Neuronal stem cell (in vitro differentiated cells): ENCODE results near the gene RNH1.

Experiments
- DNase-seq: peaks from one replicate; pipeline ENCODE4 v3.0.0-alpha.2; 2013; ENCODE audit warnings: low spot score
- H2AFZ ChIP-seq: one replicate; pipeline ENCODE4 v1.6.1; 2013; ENCODE audit warnings: mild to moderate bottlenecking, low read length, inconsistent platforms
- H2AK5ac ChIP-seq: 2 replicates; pipeline ENCODE4 v1.6.1; 2013; ENCODE audit warnings: low read depth, mild to moderate bottlenecking, inconsistent platforms, low read length, moderate library complexity, mixed read lengths
- H2BK120ac ChIP-seq: 2 replicates; pipeline ENCODE4 v1.6.1; 2013; ENCODE audit warnings: low read depth, mild to moderate bottlenecking, inconsistent platforms, low read length, moderate library complexity, mixed read lengths
- H2BK12ac ChIP-seq: one replicate; pipeline ENCODE4 v1.6.1; 2013; ENCODE audit warnings: low read length, inconsistent platforms
- H2BK15ac ChIP-seq: 2 replicates; pipeline ENCODE4 v1.6.1; 2013; ENCODE audit warnings: mild to moderate bottlenecking, low read length, inconsistent platforms, mixed read lengths
- H2BK5ac ChIP-seq: one replicate; pipeline ENCODE4 v1.6.1; 2013; ENCODE audit warnings: inconsistent platforms, mild to moderate bottlenecking, low read length, moderate library complexity
- H3K14ac ChIP-seq: one replicate; pipeline ENCODE4 v1.6.1; 2013; ENCODE audit warnings: low read length, inconsistent platforms
- H3K18ac ChIP-seq: 2 replicates; pipeline ENCODE4 v1.6.1; 2013; ENCODE audit warnings: low read length, inconsistent platforms
- H3K23ac ChIP-seq: 2 replicates; pipeline ENCODE4 v1.6.1; 2013; ENCODE audit warnings: low read depth, mild to moderate bottlenecking, mixed read lengths, low read length, inconsistent platforms; ENCODE audit not compliant: poor library complexity
- H3K27ac ChIP-seq: replicated peaks from 3 replicates; pipeline ENCODE4 v1.5.1; 2013; ENCODE audit warnings: low read length, inconsistent platforms
- H3K27me3 ChIP-seq, 3 experiments: 2 replicates each; pipeline ENCODE4 v1.6.1; 2013; ENCODE audit warnings: low read length in 3 of 3, mild to moderate bottlenecking in 2 of 3, inconsistent platforms in 1 of 3, low read depth in 1 of 3, mixed read lengths in 1 of 3, moderate library complexity in 1 of 3; ENCODE audit not compliant: control insufficient read depth in 3 of 3, insufficient read depth in 3 of 3
- H3K36me3 ChIP-seq, 2 donors: replicated peaks in 1 of 2; 2 replicates each; pipeline ENCODE4 v1.6.1; 2013; ENCODE audit warnings: low read length in 2 of 2; ENCODE audit not compliant: control insufficient read depth in 2 of 2, insufficient read depth in 2 of 2
- H3K4ac ChIP-seq: 2 replicates; pipeline ENCODE4 v1.6.1; 2013; ENCODE audit warnings: inconsistent platforms, mild to moderate bottlenecking, low read length, moderate library complexity
- H3K4me1 ChIP-seq, 2 donors: 1 replicate in 1 of 2; 2 replicates in 1 of 2; pipeline ENCODE4 v1.6.1; 2013; ENCODE audit warnings: low read length in 2 of 2, low read depth in 1 of 2; ENCODE audit not compliant: control insufficient read depth in 2 of 2, insufficient read depth in 1 of 2
- H3K4me2 ChIP-seq: one replicate; pipeline ENCODE4 v1.6.1; 2013; ENCODE audit warnings: mild to moderate bottlenecking, low read length, inconsistent platforms; ENCODE audit not compliant: insufficient read depth, poor library complexity, severe bottlenecking
- H3K4me3 ChIP-seq, 2 donors: 2 replicates each; pipeline ENCODE4 v1.5.1; 2013; ENCODE audit warnings: low read length in 2 of 2, mild to moderate bottlenecking in 2 of 2, inconsistent platforms in 1 of 2, moderate library complexity in 1 of 2
- H3K79me1 ChIP-seq: one replicate; pipeline ENCODE4 v1.6.1; 2013; ENCODE audit warnings: low read depth, mild to moderate bottlenecking, inconsistent platforms, low read length, moderate library complexity
- H3K9ac ChIP-seq: one replicate; pipeline ENCODE4 v1.6.1; 2013; ENCODE audit warnings: mild to moderate bottlenecking, low read depth, low read length, inconsistent platforms; ENCODE audit not compliant: poor library complexity
- H3K9me3 ChIP-seq, 2 donors: replicated peaks in 1 of 2; 2 replicates each; pipeline versions ENCODE3 to v1.6.1; 2013; ENCODE audit warnings: low read length in 2 of 2, mild to moderate bottlenecking in 2 of 2, inconsistent platforms in 1 of 2, low read depth in 1 of 2, mixed read lengths in 1 of 2, moderate library complexity in 1 of 2; ENCODE audit not compliant: control insufficient read depth in 2 of 2, insufficient read depth in 1 of 2
- H4K8ac ChIP-seq: one replicate; pipeline ENCODE4 v1.6.1; 2013; ENCODE audit warnings: low read depth, mild to moderate bottlenecking, inconsistent platforms, low read length, moderate library complexity
- H4K91ac ChIP-seq: one replicate; pipeline ENCODE4 v1.6.1; 2013; ENCODE audit warnings: low read length, low read depth, mild to moderate bottlenecking, inconsistent platforms; ENCODE audit not compliant: poor library complexity
- WGBS, 2 donors: extraction: QIAGEN DNeasy Blood & Tissue Kit; methylation state at CpG; one replicate each; pipeline ENCODE4 v1.1.7; 2013; ENCODE audit warnings: missing lambda C conversion rate in 2 of 2, mixed read lengths in 1 of 2; ENCODE audit not compliant: insufficient read length in 2 of 2, insufficient replicate concordance in 1 of 2; ENCODE audit errors: extremely low coverage in 2 of 2; 5-methylcytosine and 5-hydroxymethylcytosine counted together

Gene RNH1

DNA sequence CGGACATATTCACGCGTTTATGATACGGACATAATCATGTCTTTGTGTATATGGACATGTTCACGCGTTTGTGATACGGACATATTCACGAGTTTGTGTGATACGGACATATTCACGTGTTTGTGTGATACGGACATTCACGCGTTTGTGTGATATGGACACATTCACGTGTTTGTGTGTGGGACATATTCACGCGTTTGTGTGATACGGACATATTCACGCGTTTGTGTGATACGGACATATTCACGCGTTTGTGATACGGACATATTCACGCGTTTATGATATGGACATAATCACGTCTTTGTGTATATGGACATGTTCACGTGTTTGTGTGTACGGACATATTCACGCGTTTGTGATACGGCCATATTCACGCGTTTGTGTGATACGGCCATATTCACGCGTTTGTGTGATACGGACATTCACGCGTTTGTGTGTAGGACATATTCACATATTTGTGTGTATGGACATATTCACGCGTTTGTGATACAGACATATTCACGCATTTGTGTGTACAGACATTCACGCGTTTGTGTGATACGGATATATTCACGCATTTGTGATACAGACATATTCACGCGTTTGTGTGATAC, 32.0 kb downstream of the RNH1 start:
- Histone ChIP-seq H2BK120ac (no peak overlapping the region), H3K27ac (no peak overlapping the region), H3K27me3 (no peaks in the 10 kb centered on the region), H3K79me1 (peaks cover 23% of the 10 kb centered on the region), H4K8ac (no peak overlapping the region), H2BK15ac (no peak overlapping the region), H2BK12ac (no peak overlapping the region), H3K9ac (no peak overlapping the region), H3K14ac (no peak overlapping the region), H2BK5ac (no peak overlapping the region), H2AFZ (no peak overlapping the region), H3K4ac (no peak overlapping the region), H3K4me1 (peaks cover 3 to 8% of the 10 kb centered on the region in 2 donors), H4K91ac (no peak overlapping the region), H3K36me3 (peaks cover 7 to 14% of the 10 kb centered on the region in 2 donors), H3K4me2 (no peak overlapping the region), H3K9me3 (peaks cover 0 to 4% of the 10 kb centered on the region in 2 donors), H3K23ac (no peak overlapping the region), H2AK5ac (no peak overlapping the region), H3K4me3 (peak overlapping the region in 1 of 2 donors; percentile 10), H3K18ac (no peak overlapping the region)
- DNase-seq = no peak
- WGBS, 2 donors = no CpG with 5 or more reads among the region's 48 CpGs

DNA sequence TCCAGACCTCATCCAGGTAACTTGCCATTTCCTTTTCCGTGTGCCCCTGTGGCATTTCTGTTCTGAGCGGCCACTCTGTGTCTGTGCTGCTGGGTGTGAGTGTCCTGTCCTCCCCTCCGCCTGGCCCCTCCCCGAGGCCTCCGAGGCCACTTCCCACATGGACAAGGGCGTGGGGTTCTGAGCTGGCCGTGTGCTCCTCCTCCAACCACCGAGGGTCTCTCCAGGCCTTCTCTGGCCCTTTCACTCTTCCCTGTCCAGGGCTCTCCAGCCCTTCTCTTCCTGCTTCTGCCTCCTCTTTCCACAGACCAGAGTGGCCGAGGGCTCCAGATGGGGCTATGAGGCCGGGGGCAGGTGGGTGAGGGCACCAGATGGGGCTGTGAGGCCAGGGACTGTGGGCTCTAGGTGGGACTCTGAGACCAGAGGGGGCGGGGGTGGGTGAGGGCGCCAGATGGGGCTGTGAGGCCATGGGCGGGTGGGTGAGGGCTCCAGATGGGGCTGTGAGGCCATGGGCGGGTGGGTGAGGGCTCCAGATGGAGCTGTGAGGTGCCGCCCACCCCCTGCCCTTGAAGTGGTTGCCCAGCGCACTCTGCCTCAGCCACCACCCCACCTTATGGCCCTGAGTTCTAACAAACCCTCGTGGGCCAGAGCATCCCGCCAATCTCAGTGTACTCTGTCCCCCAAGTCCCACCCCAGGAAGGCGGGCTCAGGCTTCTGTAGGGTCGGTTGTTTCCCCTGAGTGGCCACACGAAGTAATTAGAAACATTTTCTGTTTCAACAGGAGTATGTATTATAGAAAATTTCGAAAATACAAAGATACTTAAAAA, 32.9 kb downstream of the RNH1 start:
- Histone ChIP-seq H3K27ac (no peak overlapping the region), H3K27me3 (no peaks in the 10 kb centered on the region), H3K4ac (no peak overlapping the region), H4K91ac (no peak overlapping the region), H2BK5ac (no peak overlapping the region), H3K18ac (no peak overlapping the region), H3K14ac (no peak overlapping the region), H2AFZ (no peak overlapping the region), H2AK5ac (no peak overlapping the region), H3K4me1 (peaks cover 5 to 12% of the 10 kb centered on the region in 2 donors), H2BK12ac (no peak overlapping the region), H3K79me1 (peaks cover 23% of the 10 kb centered on the region), H3K4me3 (no peak overlapping the region), H3K4me2 (no peak overlapping the region), H2BK15ac (no peak overlapping the region), H2BK120ac (no peak overlapping the region), H4K8ac (no peak overlapping the region), H3K23ac (no peak overlapping the region), H3K9ac (no peak overlapping the region), H3K9me3 (peaks cover 0 to 4% of the 10 kb centered on the region in 2 donors), H3K36me3 (peaks cover 7 to 10% of the 10 kb centered on the region in 2 donors)
- WGBS, 2 donors = no CpG with 5 or more reads among the region's 22 CpGs
- no peak for DNase-seq

DNA sequence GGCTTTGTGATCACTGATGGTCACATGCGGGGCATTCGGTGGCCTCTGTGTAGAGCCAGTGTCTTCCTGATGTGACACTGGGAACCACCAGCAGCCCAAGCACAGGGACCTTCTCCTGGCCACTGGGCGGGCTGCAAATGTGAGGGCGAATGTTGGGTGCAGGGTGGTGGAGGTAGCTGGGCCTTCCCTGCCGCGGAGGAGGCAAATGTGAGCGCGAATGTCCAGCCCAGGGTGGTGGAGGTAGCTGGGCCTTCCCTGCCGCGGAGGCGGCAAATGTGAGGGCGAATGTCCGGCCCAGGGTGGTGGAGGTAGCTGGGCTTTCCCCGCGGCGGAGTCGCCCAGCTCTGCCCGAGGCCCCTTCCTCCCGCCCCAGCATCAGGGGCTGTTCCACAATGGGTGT, 33.6 kb downstream of the RNH1 start:
- H3K18ac ChIP-seq = peak overlapping the region; percentile 48
- H3K4ac ChIP-seq = no peak overlapping the region
- no peak overlapping the region for H4K91ac ChIP-seq
- H3K4me3 ChIP-seq = no peak overlapping the region
- H3K9ac ChIP-seq = no peak overlapping the region
- H2BK12ac ChIP-seq = no peak overlapping the region
- no peaks in the 10 kb centered on the region for H3K27me3 ChIP-seq
- H3K14ac ChIP-seq = no peak overlapping the region
- no peak overlapping the region for H2BK15ac ChIP-seq
- no peak overlapping the region for H2AK5ac ChIP-seq
- H2BK120ac ChIP-seq = no peak overlapping the region
- DNase-seq = no peak
- no CpG with 5 or more reads among the region's 19 CpGs for WGBS, 2 donors
- no peak overlapping the region for H2BK5ac ChIP-seq
- peaks cover 7 to 13% of the 10 kb centered on the region in 2 donors for H3K4me1 ChIP-seq
- H3K27ac ChIP-seq = no peak overlapping the region
- peaks cover 0 to 4% of the 10 kb centered on the region in 2 donors for H3K9me3 ChIP-seq
- peaks cover 7 to 10% of the 10 kb centered on the region in 2 donors for H3K36me3 ChIP-seq
- H2AFZ ChIP-seq = no peak overlapping the region
- H4K8ac ChIP-seq = peak overlapping the region; percentile 82
- no peak overlapping the region for H3K4me2 ChIP-seq
- H3K79me1 ChIP-seq = peaks cover 23% of the 10 kb centered on the region
- H3K23ac ChIP-seq = peak overlapping the region; percentile 73

DNA sequence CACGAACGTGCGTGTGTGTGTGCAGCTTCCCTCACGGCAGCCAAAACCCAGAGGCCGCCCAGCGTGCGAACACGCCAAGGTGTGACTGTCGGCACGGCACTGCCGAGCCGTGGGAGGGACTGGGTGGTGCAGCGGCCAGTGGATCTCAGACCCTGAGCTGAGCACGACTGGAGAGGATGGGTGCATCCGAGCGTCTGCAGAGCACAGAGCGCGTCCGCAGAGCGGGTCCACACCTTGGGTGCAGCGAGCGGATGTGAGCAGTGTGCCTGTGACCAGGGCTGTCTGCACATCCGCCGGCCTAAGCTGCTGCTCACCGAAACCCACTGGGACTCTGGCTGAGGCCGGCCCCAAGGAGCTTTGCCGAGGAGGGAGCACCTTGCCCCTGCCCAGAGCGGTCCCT, 34.2 kb downstream of the RNH1 start:
- no peak overlapping the region for H2AFZ ChIP-seq
- H3K14ac ChIP-seq = peak overlapping the region; percentile 75
- H3K9me3 ChIP-seq = peaks cover 0 to 4% of the 10 kb centered on the region in 2 donors
- no peak overlapping the region for H3K4ac ChIP-seq
- no peak overlapping the region for H4K91ac ChIP-seq
- peak overlapping the region; percentile 13 for H3K18ac ChIP-seq
- H2AK5ac ChIP-seq = no peak overlapping the region
- peaks cover 7 to 10% of the 10 kb centered on the region in 2 donors for H3K36me3 ChIP-seq
- no peak overlapping the region for H2BK120ac ChIP-seq
- peak overlapping the region; percentile 49 for H2BK15ac ChIP-seq
- H3K4me2 ChIP-seq = no peak overlapping the region
- no peak overlapping the region for H3K4me3 ChIP-seq
- no CpG with 5 or more reads among the region's 28 CpGs for WGBS, 2 donors
- H3K4me1 ChIP-seq = peaks cover 9 to 16% of the 10 kb centered on the region in 2 donors
- no peak overlapping the region for H2BK5ac ChIP-seq
- H3K9ac ChIP-seq = peak overlapping the region; percentile 50
- no peaks in the 10 kb centered on the region for H3K27me3 ChIP-seq
- H2BK12ac ChIP-seq = no peak overlapping the region
- peaks cover 23% of the 10 kb centered on the region for H3K79me1 ChIP-seq
- no peak overlapping the region for H3K23ac ChIP-seq
- DNase-seq = no peak
- H3K27ac ChIP-seq = no peak overlapping the region
- H4K8ac ChIP-seq = no peak overlapping the region
